Kidney tubule cell (primary cell): ENCODE measurements around the gene SLC50A1.

Experiments used
- DNase-seq: peaks from one replicate; pipeline ENCODE4 v3.0.0-alpha.2; 2018; ENCODE audit warnings: low spot score

The SLC50A1 gene

GRCh38 chr1:155135415-155136028 lies at the start of gene SLC50A1:
TSS of gene SLC50A1 (plus strand) at chr1:155135852. CDS start at chr1:155135912, 60 bp downstream.
- DNase-seq: peak; percentile 95

GRCh38 chr1:155086128-155086741 lies 49.4 kb upstream of the SLC50A1 start:
- DNase-seq: peak; percentile 55

- DNase-seq: no peak
These were observed 48.7 kb upstream of the SLC50A1 start for GRCh38 chr1:155086856-155087535.

GRCh38 chr1:155091071-155092051 lies 44.3 kb upstream of the SLC50A1 start:
- DNase-seq: peak; percentile 69

- no peak for DNase-seq
These were observed 43.5 kb upstream of the SLC50A1 start for GRCh38 chr1:155092131-155092530.

GRCh38 chr1:155092641-155093040 lies 43.0 kb upstream of the SLC50A1 start:
- DNase-seq: no peak

- DNase-seq: peak; percentile 56
These were observed 41.6 kb upstream of the SLC50A1 start for GRCh38 chr1:155093911-155094621.

- no peak for DNase-seq
These were observed 41.1 kb upstream of the SLC50A1 start for GRCh38 chr1:155094622-155094948.

- DNase-seq: no peak
These were observed 36.3 kb upstream of the SLC50A1 start for GRCh38 chr1:155099331-155099730.

GRCh38 chr1:155103325-155103724 lies 32.3 kb upstream of the SLC50A1 start:
- no peak for DNase-seq

GRCh38 chr1:155104605-155105534 lies 30.8 kb upstream of the SLC50A1 start:
- no peak for DNase-seq

GRCh38 chr1:155105604-155106011 lies 30.0 kb upstream of the SLC50A1 start:
- no peak for DNase-seq

- DNase-seq: no peak
These were observed 28.8 kb upstream of the SLC50A1 start for GRCh38 chr1:155106862-155107261.

GRCh38 chr1:155107309-155108264 lies 28.1 kb upstream of the SLC50A1 start:
- no peak for DNase-seq

- DNase-seq: no peak
These were observed 27.4 kb upstream of the SLC50A1 start for GRCh38 chr1:155108296-155108695.

GRCh38 chr1:155110381-155110780 lies 25.3 kb upstream of the SLC50A1 start:
- no peak for DNase-seq

GRCh38 chr1:155110826-155111225 lies 24.8 kb upstream of the SLC50A1 start:
- DNase-seq: no peak

GRCh38 chr1:155113450-155113980 lies 22.1 kb upstream of the SLC50A1 start:
- no peak for DNase-seq
